Fibroblast of skin of left biceps (primary cell): Measurements from ENCODE around the gene SHISA5.

Source experiments
- DNase-seq, 2 experiments: peaks; one replicate each; pipeline ENCODE4 v3.0.0-alpha.2; 2013; ENCODE audit warnings: low read depth in 2 of 2

SHISA5 gene

DNA sequence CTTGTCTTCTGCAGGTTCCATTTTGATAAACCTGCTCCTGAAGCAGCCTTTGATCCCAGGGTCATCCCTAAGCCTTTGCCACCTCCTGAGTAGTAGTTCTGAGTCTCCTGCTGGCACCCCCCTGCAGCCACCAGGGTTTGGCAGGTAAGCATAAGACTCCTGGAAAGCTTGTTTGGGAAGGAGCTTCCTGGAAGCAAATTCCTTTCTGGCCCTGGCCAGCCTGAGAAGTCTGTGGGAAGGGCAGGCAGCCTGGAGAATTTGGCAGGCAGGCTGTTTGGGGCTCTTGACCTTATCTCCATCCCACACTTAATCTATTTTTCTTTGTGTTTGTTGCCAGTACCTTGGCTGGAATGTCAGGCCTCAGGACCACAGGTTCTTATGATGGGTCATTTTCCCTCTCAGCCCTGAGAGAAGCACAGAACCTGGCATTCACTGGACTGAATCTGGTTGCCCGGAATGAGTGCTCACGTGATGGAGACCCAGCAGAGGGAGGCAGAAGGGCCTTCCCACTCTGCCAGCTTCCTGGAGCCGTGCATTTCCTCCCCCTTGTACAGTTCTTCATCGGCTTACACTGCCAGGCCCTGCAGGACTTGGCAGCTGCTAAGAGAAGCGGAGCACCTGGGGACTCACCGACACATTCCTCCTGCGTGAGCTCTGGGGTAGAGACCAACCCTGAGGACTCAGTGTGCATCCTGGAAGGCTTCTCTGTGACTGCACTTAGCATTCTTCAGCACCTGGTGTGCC is 44.0 kb downstream of the SHISA5 start:
- DNase-seq: no peak

DNA sequence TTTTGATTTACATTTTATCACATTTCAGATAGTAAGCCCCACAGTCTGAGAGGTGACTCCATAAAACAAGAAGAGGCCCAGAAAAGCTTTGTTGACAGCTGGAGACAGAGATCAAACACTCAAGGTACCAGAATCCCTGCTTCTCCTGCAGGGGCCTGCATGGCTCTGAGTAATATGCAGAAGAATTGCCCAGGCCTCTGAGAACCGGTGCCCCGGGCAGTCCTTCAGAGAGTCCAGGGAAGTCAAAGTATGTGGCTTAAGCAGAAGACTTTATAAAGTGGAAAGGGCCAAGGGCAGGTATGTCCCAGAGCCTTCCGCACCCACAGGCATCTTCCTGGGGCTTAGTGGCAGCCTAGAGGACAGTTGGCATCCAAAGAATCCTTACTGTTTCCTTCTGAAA is 44.6 kb downstream of the SHISA5 start:
- no peak for DNase-seq

DNA sequence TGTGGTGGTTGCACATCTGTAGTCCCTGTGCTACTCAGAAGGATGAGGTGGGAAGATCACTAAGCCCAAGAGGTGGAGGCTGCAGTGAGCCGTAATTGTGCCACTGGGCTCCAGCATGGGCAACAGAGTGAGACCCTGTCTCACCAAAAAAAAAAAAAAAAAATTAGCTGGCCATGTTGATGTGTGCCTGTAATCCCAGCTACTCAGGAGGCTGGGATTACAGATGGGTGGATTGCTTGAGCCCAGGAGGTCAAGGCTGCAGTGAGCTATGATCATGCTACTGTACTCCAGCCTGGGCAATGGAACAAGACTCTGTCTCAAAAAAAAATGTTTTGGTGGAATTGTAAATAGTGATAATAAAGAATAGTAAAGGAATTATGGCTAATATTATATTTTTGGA is 47.5 kb downstream of the SHISA5 start:
- DNase-seq: no peak

DNA sequence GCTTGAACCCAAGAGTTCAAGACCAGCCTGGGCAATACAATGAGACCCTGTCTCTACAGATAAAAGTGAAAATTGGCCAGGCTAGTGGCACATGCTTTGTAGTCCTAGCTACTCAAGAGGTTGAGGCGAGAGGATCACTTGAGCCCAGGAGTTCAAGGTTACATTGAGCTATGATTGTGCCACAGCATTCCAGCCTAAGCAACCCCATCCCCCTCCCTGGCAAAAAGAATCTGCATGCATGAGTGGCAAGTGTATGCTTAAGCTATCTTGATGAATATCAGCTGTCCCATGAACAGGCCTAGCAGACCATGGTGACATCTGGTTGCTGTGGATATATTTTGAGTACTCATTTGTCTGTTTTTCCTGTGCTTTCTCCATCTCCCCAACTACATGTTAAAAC is 52.7 kb downstream of the SHISA5 start:
- DNase-seq: no peak

DNA sequence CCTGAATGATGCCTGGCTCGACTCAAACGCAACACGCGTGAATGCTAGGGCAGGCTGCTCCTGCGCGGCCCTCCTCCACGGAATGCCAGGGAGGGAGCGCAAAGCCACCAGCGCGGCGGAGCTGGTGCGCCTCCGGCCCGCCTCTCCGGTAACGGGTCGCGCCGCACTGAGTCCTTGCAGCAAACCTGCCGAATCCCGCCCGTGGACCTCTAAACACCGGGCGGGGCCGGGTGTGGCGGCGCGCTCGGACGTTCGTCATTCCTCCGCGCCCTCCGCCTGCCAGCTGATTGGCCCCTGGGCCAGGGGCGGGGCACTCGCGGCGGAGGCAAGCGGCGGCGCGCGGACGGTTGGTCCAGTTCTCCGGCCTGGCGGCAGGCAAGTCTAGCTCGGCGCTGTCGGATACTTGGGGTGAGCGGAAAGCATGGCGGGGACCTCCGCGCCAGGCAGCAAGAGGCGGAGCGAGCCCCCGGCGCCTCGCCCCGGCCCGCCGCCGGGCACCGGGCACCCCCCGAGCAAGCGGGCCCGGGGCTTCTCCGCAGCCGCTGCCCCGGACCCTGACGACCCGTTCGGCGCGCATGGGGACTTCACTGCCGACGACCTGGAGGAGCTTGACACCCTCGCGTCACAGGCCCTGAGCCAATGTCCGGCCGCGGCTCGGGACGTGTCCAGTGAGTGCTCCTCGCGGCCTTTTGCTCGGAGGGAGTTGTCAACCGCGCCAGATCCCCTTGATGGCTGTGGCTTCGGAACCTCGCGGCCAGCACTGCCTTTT is 57.4 kb downstream of the SHISA5 start, which contains the start of gene ATRIP:
TSS of gene ATRIP (plus strand) at position 313 of the 769 bp plus-strand sequence. CDS start at position 422, 109 bp downstream.
- peak; percentile 36 to 40 for DNase-seq

DNA sequence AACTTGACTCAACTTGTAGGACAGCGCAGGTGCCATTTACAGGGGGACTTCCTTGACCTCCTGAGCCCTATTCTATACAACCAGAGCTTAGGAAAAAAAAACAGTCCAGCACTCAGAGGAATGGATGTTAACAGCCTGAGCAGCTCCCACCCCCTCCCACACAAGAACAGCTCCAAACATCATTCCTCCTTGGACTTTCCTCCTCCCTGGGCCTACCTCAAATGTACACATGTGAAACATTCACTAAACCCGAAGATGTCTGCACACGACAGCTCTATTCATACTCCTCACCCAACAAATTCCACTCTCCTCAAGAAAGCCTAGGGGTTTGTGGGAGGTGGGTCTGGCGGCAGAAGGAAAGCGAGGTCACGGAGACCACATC is 57.9 kb downstream of the SHISA5 start:
- no peak for DNase-seq

DNA sequence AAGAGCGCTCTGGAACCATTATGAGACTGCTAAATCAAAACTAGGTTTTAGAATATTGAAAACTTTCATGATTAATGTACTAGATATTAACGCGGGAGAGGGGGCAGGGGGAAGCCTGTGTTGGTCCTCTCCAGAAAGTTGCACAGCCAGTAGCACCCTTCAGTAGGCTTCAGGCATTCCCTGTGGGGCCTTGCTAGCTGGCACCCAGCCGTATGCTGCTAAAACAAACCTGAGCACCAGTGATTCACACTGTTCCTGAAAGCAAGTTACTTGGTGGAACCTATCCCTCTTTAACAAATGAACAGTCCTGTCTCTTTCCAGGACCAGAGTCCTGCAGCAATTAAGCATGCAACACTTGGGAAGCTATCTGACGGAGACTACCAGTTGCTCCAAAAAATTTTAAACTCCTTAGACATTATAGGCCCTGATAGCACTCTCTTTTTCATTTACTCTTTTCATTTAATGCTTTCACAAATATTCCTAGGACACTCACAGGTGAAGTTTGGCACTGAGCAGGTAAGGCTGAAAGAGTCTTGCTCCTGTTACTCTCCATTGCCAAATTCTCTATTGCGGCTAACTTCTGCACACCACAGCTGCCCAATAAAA is 58.6 kb downstream of the SHISA5 start:
- no peak for DNase-seq

DNA sequence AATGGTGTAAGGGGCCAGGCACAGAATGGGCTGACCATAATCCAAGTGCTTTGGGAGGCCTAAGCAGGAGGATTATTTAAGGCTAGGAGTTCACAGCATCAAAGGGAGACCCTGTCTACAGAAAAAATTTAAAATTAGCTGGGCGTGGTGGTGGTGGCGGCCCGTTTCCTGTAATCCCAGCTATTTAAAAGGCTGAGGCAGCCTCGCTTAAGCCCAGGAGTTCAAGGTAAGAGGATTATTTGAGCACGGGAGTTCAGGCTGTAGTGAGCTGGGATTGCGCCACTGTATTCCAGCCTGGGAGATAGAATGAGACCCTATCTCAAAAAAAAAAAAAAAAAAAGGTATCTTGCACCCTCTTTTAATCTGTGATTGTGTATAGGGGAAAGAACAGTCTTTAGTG is 62.0 kb downstream of the SHISA5 start:
- DNase-seq: no peak

DNA sequence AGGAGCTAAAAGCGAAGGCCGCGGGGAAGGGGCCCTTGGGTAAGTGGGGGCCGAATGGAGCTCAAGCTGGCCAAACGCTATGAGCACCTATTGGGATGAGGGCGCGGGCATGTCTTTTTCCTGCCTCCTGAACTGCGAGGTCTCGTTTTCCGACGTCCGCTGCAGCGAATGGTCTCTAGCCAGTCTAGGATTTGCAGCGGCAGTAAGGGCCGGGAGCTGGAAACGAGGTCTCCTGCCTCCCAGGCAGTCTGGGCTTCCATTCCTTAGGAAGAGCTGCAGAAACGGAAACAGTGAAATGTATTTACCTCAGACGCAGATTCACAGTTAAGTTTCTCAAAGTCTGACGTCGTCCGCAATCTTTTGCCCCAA is 63.4 kb downstream of the SHISA5 start:
- DNase-seq: no peak

DNA sequence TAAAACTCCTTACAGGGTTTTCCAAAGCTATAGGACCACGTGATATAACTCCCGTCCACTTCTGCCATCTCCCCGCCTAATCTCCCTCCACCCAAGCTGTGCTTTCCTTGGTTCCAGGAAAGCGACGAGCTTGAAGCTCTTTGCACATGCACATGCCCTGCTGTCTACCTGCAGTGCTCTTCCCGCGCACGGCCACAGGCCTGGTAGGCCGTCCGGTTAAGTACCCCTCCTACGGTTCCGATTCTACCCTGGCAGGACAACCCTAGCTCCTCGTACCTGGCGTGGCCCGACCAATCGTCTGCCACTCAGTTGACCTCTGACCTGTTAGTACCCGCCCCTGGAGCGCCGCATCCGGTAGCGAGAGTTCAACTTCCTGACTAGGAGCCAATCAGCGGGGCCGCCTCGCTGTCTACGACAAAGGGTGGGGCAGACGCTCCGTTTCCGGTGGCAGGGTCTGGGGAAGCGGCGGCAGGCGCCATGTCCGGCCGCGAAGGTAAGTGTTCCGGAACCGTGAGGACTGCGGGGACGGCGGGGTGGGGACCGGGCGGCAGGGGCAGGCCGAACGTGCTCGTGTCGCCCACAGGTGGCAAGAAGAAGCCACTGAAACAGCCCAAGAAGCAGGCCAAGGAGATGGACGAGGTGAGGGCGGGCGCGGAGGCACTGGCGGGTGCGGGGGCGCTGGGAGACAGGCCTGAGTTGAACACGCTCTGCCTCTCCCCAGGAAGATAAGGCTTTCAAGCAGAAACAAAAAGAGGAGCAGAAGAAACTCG is 64.0 kb downstream of the SHISA5 start, which contains the start of the genes CCDC51 and TMA7:
TSS of gene CCDC51 (minus strand) at position 300 of the 770 bp plus-strand sequence. CDS start 4,991 bp downstream, outside the sequence.
TSS of gene TMA7 (plus strand) at position 438 of the 770 bp plus-strand sequence. CDS start at position 478, 40 bp downstream.
- DNase-seq: peak; percentile 79 to 80

DNA sequence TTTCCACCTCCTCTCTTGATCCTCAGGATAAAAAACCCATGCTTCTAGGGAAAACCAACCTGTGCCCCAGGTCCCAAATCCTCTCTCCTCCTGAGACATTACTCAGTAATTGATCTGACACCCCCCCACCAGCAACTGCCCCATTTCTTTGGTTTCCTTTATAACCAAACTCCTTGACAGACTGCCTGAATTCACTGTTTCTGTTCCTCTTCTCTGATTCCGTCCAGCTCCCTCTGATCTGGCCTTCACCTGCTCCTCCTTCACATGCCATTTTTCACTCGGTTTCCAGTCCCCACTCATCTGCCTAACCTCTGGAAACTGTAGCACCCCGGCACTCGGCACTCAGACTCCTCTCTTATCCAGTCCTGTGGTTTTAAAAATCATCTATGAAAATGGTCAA is 66.2 kb downstream of the SHISA5 start:
- no peak for DNase-seq

DNA sequence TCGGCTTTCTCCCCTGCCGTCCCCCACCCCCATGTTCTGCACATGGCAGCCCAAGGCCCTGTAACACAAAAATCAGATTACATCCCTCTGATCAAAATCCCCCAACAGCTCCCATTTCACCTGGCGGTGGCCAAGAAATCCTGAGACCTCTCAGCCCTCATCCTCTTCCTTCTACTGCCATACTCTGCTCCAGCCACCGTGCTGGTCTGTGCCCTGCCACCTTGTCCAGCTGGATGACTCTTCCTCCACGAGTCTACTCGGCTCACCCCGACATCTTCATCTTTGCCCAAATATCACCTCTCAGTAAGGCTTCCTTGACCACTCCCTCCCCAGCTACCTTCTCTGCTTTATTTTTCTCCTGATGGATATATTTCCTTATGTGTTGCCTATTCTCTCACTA is 67.1 kb downstream of the SHISA5 start:
- no peak for DNase-seq

DNA sequence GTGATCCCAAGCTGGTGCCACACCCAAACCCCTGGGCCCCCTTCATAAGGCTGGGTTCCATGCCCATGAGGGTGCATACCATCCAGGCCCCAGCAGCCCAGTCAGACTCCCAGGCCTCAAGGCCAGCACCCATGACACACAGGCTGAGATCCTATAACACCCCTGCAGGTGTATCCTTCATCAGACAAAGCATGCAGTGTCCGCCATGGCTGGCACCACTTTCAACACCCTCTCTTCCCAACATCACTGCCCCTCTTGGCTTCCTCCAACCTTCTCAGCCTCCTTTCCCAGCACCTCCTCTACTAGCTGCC is 67.5 kb downstream of the SHISA5 start:
- no peak for DNase-seq

DNA sequence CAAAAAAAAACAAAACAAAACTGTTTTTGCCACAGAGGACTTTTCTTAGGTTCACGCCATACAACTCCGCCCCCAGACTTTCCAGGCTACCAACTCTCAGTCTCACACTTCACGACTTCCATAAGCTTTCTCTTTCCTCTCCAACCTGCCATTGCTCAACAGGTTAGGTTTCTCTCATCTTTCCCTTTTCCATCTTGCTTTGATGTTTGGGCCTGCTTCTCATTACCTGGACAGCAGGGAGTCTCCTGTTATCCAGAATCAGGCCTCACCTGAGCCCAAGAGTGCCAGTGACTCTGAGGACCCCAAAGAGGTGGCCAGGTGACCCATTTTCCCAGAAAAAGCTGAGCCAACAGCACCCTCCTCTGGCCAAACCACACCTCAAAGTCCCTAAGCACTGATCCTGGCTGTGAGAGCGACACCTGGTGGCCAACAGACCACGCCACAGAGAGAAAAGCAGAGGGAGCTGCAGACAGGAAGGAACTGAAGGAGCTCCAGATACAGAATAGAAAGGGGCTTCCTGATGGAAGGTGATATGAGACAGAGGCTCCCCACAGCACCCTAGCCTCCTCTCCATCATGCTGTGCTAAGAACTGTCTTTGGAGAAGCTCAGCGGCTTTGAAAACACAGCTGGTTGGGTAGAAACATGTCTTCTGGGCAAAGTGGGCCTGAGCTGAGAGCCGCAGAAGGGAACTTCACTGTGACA is 68.0 kb downstream of the SHISA5 start:
- peak; percentile 39 to 43 for DNase-seq

DNA sequence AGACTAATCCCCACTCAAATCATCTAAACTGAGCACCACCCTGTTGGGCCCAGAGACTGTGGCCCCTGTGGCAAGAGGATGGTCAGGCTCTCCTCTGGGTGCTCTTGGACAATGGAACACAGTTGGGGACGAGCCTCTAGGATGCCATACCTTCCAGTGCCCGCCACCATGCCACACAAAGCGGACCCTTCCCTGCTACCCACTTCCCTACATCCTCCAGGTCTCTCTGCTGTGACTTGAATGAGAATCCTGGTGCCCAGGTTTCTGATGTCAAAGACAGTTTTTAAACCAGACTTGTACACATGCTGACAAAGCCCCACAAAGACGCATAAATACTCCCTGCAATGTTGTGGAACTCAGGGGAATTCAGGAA is 68.8 kb downstream of the SHISA5 start:
- no peak for DNase-seq

DNA sequence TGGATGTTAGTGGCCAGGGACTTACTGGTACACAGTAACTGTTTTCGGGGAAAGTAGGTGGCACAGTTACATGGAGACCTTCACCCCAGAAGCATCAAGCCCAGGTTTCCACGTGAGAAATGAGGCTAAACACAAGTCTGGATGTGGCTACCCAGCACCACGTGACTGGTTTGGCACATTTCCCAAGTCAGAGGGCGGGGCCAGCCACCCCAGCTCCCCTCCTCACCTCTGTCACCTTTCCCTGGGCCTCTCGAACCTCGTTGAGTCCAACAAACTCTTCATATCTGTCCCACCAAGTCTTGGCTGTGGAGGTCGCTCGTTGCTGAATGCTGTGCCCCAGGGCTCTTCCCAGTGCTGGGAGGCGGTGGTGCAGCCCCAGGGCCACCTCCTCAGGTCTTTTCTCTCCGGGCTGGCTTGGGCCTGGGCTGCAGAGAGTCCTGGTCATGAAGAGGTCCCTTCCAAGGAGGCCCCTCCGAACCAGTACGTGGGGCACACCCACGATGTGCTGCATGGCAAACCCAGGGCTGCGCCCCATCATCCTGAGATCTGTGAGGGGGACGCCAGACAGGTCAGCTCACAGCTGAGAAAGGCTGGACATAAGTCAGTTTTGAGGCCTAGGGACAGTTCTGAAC is 69.3 kb downstream of the SHISA5 start:
- DNase-seq: no peak

DNA sequence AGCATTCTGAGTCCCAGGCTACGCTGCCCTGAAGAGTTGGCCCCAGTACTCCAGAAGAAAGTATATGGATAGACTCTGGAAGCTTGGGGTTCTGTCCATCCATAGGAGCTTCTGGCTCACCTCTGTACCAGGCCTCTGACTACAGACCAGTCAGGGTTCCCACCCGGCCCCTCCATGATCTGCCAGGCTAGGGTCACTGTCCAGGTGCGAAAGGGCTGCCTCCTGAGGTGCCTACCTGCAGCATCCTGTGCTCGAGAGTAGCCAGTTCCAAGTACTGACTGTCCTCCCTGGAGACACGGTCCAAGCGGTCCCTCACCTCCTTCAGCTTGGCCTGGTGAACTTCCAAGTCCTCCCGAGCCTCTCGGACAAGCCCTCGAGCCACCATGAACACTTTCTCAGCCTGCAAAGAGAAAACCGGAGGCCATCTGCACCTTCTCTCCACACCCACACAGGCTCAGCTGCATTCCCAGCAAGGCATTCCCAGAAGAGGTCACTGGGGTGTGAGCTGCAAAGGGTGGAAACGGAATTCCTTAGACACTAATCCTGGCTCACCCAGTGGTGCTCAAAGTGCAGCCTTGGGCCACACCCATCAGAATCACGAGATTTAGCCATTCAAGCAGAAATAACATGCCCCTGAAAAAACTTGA is 70.4 kb downstream of the SHISA5 start:
- no peak for DNase-seq

DNA sequence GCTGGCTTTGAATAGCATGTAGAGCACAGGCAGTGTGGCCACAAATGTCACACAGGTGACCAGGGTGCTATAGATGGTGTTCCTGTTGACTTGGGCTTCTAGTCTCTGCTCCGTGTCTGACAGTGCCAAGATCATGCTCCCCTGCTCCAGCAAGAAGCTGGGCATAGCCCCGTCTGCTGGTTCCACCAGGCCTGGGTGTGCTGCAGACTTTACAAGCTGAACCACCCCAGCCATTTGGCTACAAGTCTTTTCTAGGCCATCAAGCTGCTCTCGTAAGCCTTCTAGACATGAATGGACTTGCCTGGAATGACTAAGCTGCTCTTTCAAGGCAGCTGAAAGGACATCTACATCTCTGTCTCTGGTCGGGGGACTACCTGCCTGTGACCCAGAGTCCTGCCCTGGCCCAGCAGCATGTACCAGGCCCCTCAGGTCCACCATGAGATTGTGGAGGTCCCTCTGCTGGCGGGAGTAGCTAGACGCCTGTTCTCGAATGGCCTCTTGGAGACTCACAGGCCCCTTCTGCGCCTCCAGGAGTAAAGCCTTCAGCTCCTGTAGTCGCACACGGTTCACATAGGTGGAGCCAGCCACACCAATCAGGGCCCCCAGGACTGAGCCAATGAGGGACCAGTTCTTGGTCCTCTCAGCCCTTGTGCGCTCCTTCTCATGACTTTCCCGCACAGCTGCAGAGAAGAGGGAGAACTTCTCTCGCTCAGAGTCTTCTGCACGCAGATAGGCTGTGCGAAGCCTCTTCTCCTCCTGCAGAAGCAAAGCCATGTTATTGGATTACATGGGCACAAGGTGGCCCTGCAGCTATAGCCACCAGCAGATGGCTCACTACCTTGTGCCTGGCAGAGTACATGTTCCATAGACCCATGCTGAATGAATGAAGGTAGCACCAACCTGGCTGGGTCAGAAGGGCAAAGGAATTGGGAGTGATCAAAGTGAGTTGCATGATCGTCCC is 71.3 kb downstream of the SHISA5 start:
- DNase-seq: no peak
